Heart left ventricle (tissue), 16 donors: ENCODE measurements around the gene ARMC6. TPM values are rescaled to one million over a fixed set of nuclear protein-coding genes. Genes with fewer than 3 reads are reported as not detected.

ENCODE experiments used
- ATAC-seq, 4 donors: fragments of 200-7000 bp; cut with Tn5 transposase; one replicate each; pipeline ENCODE4 v1.9.1; 2020 to 2022; ENCODE audit warnings: moderate library complexity in 4 of 4, mild to moderate bottlenecking in 3 of 4, moderate number of reproducible peaks in 1 of 4
- DNase-seq, 5 donors: peaks; one replicate each; pipeline ENCODE4 v3.0.0-alpha.2; 2020
- H3K27ac ChIP-seq, 12 donors: fragments of 200-600 bp; sonication (generic) in 4 of 12; one replicate each; pipeline versions ENCODE4 v1.5.0 to v1.8.0; 2016 to 2022; ENCODE audit warnings: mild to moderate bottlenecking in 2 of 12
- H3K27me3 ChIP-seq, 9 donors: fragments of 200-600 bp; sonication (generic) in 2 of 9; one replicate each; pipeline versions ENCODE4 v1.5.1 to v1.8.0; 2016 to 2022; ENCODE audit warnings: mild to moderate bottlenecking in 3 of 9
- H3K36me3 ChIP-seq, 9 donors: fragments of 200-600 bp; sonication (generic) in 2 of 9; one replicate each; pipeline versions ENCODE4 v1.5.0 to v1.8.0; 2018 to 2022; ENCODE audit warnings: mild to moderate bottlenecking in 2 of 9
- H3K4me1 ChIP-seq, 12 donors: fragments of 200-600 bp; sonication (generic) in 4 of 12; one replicate each; pipeline versions ENCODE4 v1.5.0 to v1.8.0; 2016 to 2022; ENCODE audit warnings: mild to moderate bottlenecking in 3 of 12
- H3K4me3 ChIP-seq, 12 donors: fragments of 200-600 bp; sonication (generic) in 4 of 12; one replicate each; pipeline versions ENCODE4 v1.5.0 to v1.8.0; 2017 to 2022; ENCODE audit warnings: mild to moderate bottlenecking in 9 of 12, moderate library complexity in 4 of 12
- H3K9me3 ChIP-seq, 12 donors: fragments of 200-600 bp; sonication (generic) in 4 of 12; one replicate each; pipeline versions ENCODE4 v1.5.0 to v1.8.0; 2016 to 2022; ENCODE audit warnings: mild to moderate bottlenecking in 1 of 12
- CTCF ChIP-seq, 12 donors: fragments of 200-600 bp; sonication (generic) in 4 of 12; IDR thresholded peaks; one replicate each; pipeline versions ENCODE4 v1.5.0 to v1.8.0; 2018 to 2022; ENCODE audit warnings: antibody characterized with exemption in 12 of 12, mild to moderate bottlenecking in 5 of 12
- POLR2A ChIP-seq, 2 donors: fragments of 450-650 bp; IDR thresholded peaks; one replicate each; pipeline ENCODE4 v1.6.1; 2017; ENCODE audit warnings: antibody characterized with exemption in 2 of 2, mild to moderate bottlenecking in 2 of 2, moderate library complexity in 2 of 2
- WGBS, 4 donors: extraction: QIAGEN DNeasy Blood & Tissue Kit in 2 of 4; methylation state at CpG; one replicate each; pipeline versions ENCODE4 v1.1.5 to v1.1.7; 2013 to 2018; 5-methylcytosine and 5-hydroxymethylcytosine counted together
- intact Hi-C, 10 donors: fragments of 100-400 bp; cut with DNase I; formaldehyde crosslinking; loops; one replicate each; pipeline versions ENCODE4 v1.11.1 to v1.14.2; 2022
- polyA plus RNA-seq, 2 donors: library from polyadenylated mRNA; stranded (reverse); fragments of 200-250 nt; gene quantifications; one replicate each; pipeline ENCODE4 v1.2.3, GENCODE V29; 2013
- total RNA-seq, 9 donors: library from RNA; depleted of rRNA in 2 of 9; stranded (reverse); fragments of >200 nt in 2 of 9; fragmentation: NEBNext Ultra II Directional in 3 of 9; extraction: Animal tissue kit (Norgen Biotek cat#: 25700) in 3 of 9; gene quantifications; one replicate each; pipeline versions ENCODE4 v1.1.0 to v1.2.4, GENCODE V29; 2016 to 2023
- donor health status: ischemic (EF 13 %, LVEDD 7.1; RV severe dilation, severe dysfunction).
- donor health status: healthy with polysubstance abuse.
- donor health status: DM: no; HTN: yes; CAD: no.
- donor health status: DM: no; HTN: no; CAD: no.
- donor health status: ischemic (EF 25% LVEDD 6.9; RV normal size, moderate dysfunction).
- donor health status: ischemic (EF 25% LVEDD 5.7; RV mildly dilated, moderate dysfunction).
- donor health status: healthy.
- donor health status: DM: yes; HTN: yes; CAD: no.
- donor health status: ischemic (EF 35%, LVEDD 5.7; RV mildly dilated, moderate dysfunction).
- donor health status: nonischemic (EF 11% LVEDD 7.7; RV severe dilation, severe dysfunction).
- donor health status: DM: yes; HTN: yes; CAD: no.
- donor health status: PGD.
- donor health status: ischemic (EF 29% LVEDD 5.4; RV normal size, mild dysfunction).
- donor health status: nonischemic (EF 23%, LVEDD 6.1; RV moderate dilation, normal function).

ARMC6 gene
- total and polyA plus RNA-seq, 11 donors: 9.9 to 24.7 (median 18.0) TPM

- DNase-seq (no peak), ATAC-seq (no peak)
- no peaks in the 10 kb centered on the region for H3K9me3 ChIP-seq
- intact Hi-C loops: no loop called here
- H3K4me1 ChIP-seq: peaks cover 0 to 4% (median 0%) of the 10 kb centered on the region in 12 donors
- peaks cover 0 to 27% (median 10%) of the 10 kb centered on the region in 9 donors for H3K36me3 ChIP-seq
- TF ChIP-seq POLR2A (IDR thresholded peaks at IDR 0.05) (no peak), CTCF (IDR thresholded peaks at IDR 0.05) (no peak)
- no peak overlapping the region for H3K27ac ChIP-seq
- no peak overlapping the region for H3K4me3 ChIP-seq
- no peaks in the 10 kb centered on the region for H3K27me3 ChIP-seq
- WGBS, 4 donors: 83 to 87% (median 85%) methylated on average over 11 of the region's 11 CpGs
Measured at GRCh38 chr19:19095691-19096090, 62.3 kb downstream of the ARMC6 start.

GRCh38 chr19:19096641-19097627 is 63.5 kb downstream of the ARMC6 start:
- no peak for DNase-seq
- no peak for ATAC-seq
- H3K27me3 ChIP-seq: no peaks in the 10 kb centered on the region
- no peak for TF ChIP-seq CTCF (IDR thresholded peaks at IDR 0.05)
- TF ChIP-seq POLR2A (IDR thresholded peaks at IDR 0.05): no peak
- H3K36me3 ChIP-seq: peaks cover 0 to 32% (median 18%) of the 10 kb centered on the region in 9 donors
- H3K4me3 ChIP-seq: no peak overlapping the region
- H3K27ac ChIP-seq: no peak overlapping the region
- 92 to 95% (median 94%) methylated on average over 24 of the region's 24 CpGs for WGBS, 4 donors
- H3K4me1 ChIP-seq: peaks cover 0 to 4% (median 0%) of the 10 kb centered on the region in 12 donors
- no peaks in the 10 kb centered on the region for H3K9me3 ChIP-seq
- intact Hi-C loops: no loop called here

- H3K36me3 ChIP-seq: peaks cover 0 to 32% (median 18%) of the 10 kb centered on the region in 9 donors
- H3K4me3 ChIP-seq: no peak overlapping the region
- peaks cover 0 to 4% (median 0%) of the 10 kb centered on the region in 12 donors for H3K4me1 ChIP-seq
- ATAC-seq (no peak), DNase-seq (no peak)
- H3K9me3 ChIP-seq: no peaks in the 10 kb centered on the region
- TF ChIP-seq POLR2A (IDR thresholded peaks at IDR 0.05) (no peak), CTCF (IDR thresholded peaks at IDR 0.05) (no peak)
- intact Hi-C loops: no loop called here
- no peaks in the 10 kb centered on the region for H3K27me3 ChIP-seq
- WGBS, 4 donors: 88 to 93% (median 90%) methylated on average over 9 of the region's 9 CpGs
- H3K27ac ChIP-seq: no peak overlapping the region
Measured at GRCh38 chr19:19098084-19098702, 64.8 kb downstream of the ARMC6 start.
